ENCODE measurements around the gene AXL. TPM values are rescaled to one million over a fixed set of nuclear protein-coding genes. Genes with fewer than 3 reads are reported as not detected.
A peak's percentile ranks its signal among the peaks of the same experiment; 100 is the strongest.

AXL gene
- total RNA-seq, 1 donor from 2014 or later = not detected

- peaks cover 73% of the 10 kb centered on the region for H3K36me3 Mint-ChIP-seq (ENCODE audit: low read depth)
- H3K4me1 Mint-ChIP-seq = peaks cover 74% of the 10 kb centered on the region
- ChIA-PET CTCF (interaction anchor here (0.7 to 5.5 kb wide), 19 partner anchors 10 to 334 kb away, joined by 3 to 45 read pairs (median 3); partner anchors contain the start of genes B9D2 and HNRNPUL1), POLR2A (interaction anchor here (0.7 to 7.4 kb wide), 11 partner anchors 8 to 334 kb away, joined by 3 to 76 read pairs (median 8); partner anchors contain the start of genes B9D2, CEACAM21 and HNRNPUL1)
- ATAC-seq (ENCODE audit: low read depth) = peak; percentile 63
- no peaks in the 10 kb centered on the region for H3K27me3 Mint-ChIP-seq
- H3K27ac Mint-ChIP-seq = peak overlapping the region; percentile 100
- peak; percentile 63 for TF ChIP-seq CTCF (IDR thresholded peaks at IDR 0.05)
- peak; percentile 92 for DNase-seq
- intact Hi-C loops (cut with micrococcal nuclease) = loop anchor here (1.0 to 5.0 kb wide), 5 partner anchors 11 to 646 kb away; partner anchors contain the start of gene HNRNPUL1
- peak overlapping the region; percentile 99 for H3K4me3 Mint-ChIP-seq
- H3K9me3 Mint-ChIP-seq = no peaks in the 10 kb centered on the region
Measured at GRCh38 chr19:41308450-41309179, 89.6 kb downstream of the AXL start.

- ChIA-PET CTCF (interaction anchor here (0.7 to 5.5 kb wide), 18 partner anchors 11 to 334 kb away, joined by 3 to 45 read pairs (median 4); partner anchors contain the start of genes B9D2 and HNRNPUL1), POLR2A (interaction anchor here (0.7 to 7.4 kb wide), 12 partner anchors 9 to 559 kb away, joined by 3 to 76 read pairs (median 8); partner anchors contain the start of genes ACTMAP, B9D2, CEACAM21 and HNRNPUL1)
- peaks cover 71% of the 10 kb centered on the region for H3K36me3 Mint-ChIP-seq (ENCODE audit: low read depth)
- no peaks in the 10 kb centered on the region for H3K9me3 Mint-ChIP-seq
- peaks cover 67% of the 10 kb centered on the region for H3K4me1 Mint-ChIP-seq
- no peaks in the 10 kb centered on the region for H3K27me3 Mint-ChIP-seq
- intact Hi-C loops (cut with micrococcal nuclease) = loop anchor here (1.0 to 5.0 kb wide), 4 partner anchors 17 to 263 kb away; partner anchors contain the start of genes BCKDHA and EXOSC5
- ATAC-seq (ENCODE audit: low read depth) (peak; percentile 1), DNase-seq (no peak)
- H3K27ac Mint-ChIP-seq = peak overlapping the region; percentile 100
- TF ChIP-seq CTCF (IDR thresholded peaks at IDR 0.05) = no peak
- H3K4me3 Mint-ChIP-seq = peak overlapping the region; percentile 99
Measured at GRCh38 chr19:41309180-41310032, 90.4 kb downstream of the AXL start.

GRCh38 chr19:41310033-41310831 is 91.2 kb downstream of the AXL start, which contains the start of gene CCDC97:
TSS of gene CCDC97 (plus strand) at chr19:41310172. CDS start at chr19:41310311, 139 bp downstream.
- CTCF ChIA-PET = interaction anchor here (0.9 to 5.5 kb wide), 5 partner anchors 11 to 261 kb away, joined by 3 to 45 read pairs (median 26); no protein-coding TSS in a partner anchor
- peak within 1 kb of the TSS; percentile 100 for H3K27ac Mint-ChIP-seq

More at GRCh38 chr19:41310033-41310831, 91.2 kb downstream of the AXL start, which contains the start of gene CCDC97:
- H3K4me3 Mint-ChIP-seq = peak within 1 kb of the TSS; percentile 99
- no peak for TF ChIP-seq CTCF (IDR thresholded peaks at IDR 0.05)
- ATAC-seq (ENCODE audit: low read depth) = peak; percentile 76
- intact Hi-C loops (cut with micrococcal nuclease) = loop anchor here (1.0 kb wide), 3 partner anchors 16 to 87 kb away; partner anchors contain the start of genes BCKDHA and EXOSC5
- peak; percentile 92 for DNase-seq
- H3K27me3 Mint-ChIP-seq = no peaks in the 10 kb centered on the region
- H3K4me1 Mint-ChIP-seq = peaks cover 65% of the 10 kb centered on the region
- POLR2A ChIA-PET = interaction anchor here (0.6 to 7.4 kb wide), 10 partner anchors 10 to 646 kb away, joined by 3 to 76 read pairs (median 8); partner anchors contain the start of genes ACTMAP and HNRNPUL1
- peaks cover 65% of the 10 kb centered on the region for H3K36me3 Mint-ChIP-seq (ENCODE audit: low read depth)
- no peaks in the 10 kb centered on the region for H3K9me3 Mint-ChIP-seq

Measured in activated B cell treated with CpG ODN at 0.5 μM for 24 hours (primary cell).